ENCODE measurements around the gene ARHGAP40.

- TF ChIP-seq ASH2L (IDR thresholded peaks at IDR 0.05; ENCODE audit: insufficient read length, low read depth, low read length) (no peak), HNF4G (IDR thresholded peaks at IDR 0.05; ENCODE audit: borderline replicate concordance, low read depth, low read length) (no peak), HNF4G (CRISPR knock-in tag; IDR thresholded peaks at IDR 0.05; ENCODE audit: borderline replicate concordance, low read depth) (no peak), ZKSCAN5 (CRISPR knock-in tag; IDR thresholded peaks at IDR 0.05) (no peak), PPARG (CRISPR knock-in tag; conservative IDR thresholded peaks at IDR 0.05) (no peak), EZH2 (conservative IDR thresholded peaks at IDR 0.05; ENCODE audit: low read depth, low read length) (no peak), CTCF (CRISPR knock-in tag; IDR thresholded peaks at IDR 0.05) (no peak), XRCC5 (optimal IDR thresholded peaks at IDR 0.05; ENCODE audit: low read length) (no peak), NFIC (IDR thresholded peaks at IDR 0.05; ENCODE audit: low read length) (no peak), NFE2 (CRISPR knock-in tag; IDR thresholded peaks at IDR 0.05) (no peak), ZNF124 (CRISPR knock-in tag; IDR thresholded peaks at IDR 0.05) (no peak), ZNF839 (CRISPR knock-in tag; IDR thresholded peaks at IDR 0.05; ENCODE audit: borderline replicate concordance) (no peak), ARID5B (CRISPR knock-in tag; IDR thresholded peaks at IDR 0.05) (no peak)
Observed at GRCh38 chr20:38603286-38603685, 1.7 kb downstream of the ARHGAP40 start.
